Measurements from ENCODE around the gene GADD45GIP1. TPM values are rescaled to one million over a fixed set of nuclear protein-coding genes. Genes with fewer than 3 reads are reported as not detected.

Gene GADD45GIP1
- polyA plus RNA-seq, 3 donors, result 36.2 to 54.7 (median 42.6) TPM

DNA sequence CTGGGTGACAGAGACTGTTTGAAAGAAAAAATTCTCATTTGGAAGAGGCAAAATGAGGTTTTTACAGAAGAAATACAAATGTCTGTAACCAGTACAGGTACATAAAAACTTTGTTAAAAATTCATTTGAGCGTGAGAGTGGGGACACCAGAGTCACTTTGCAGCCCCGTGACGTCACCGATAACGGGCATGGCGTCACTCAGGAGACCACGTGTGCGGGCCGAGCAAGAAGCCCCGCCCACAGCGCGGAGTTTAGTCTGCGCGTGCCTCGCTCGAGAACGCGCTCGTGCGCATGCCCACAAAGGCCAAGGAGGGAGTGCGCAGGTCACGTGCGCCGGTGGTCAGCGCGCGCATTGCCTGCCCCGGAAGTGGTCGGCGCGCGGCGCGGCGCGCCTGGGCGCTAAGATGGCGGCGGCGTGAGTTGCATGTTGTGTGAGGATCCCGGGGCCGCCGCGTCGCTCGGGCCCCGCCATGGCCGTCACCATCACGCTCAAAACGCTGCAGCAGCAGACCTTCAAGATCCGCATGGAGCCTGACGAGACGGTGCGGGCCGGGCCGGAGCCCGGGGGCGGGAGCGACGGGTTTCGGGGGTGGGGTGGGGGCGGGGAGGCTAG is 11.4 kb downstream of the GADD45GIP1 start, which contains the start of gene RAD23A:
Gene RAD23A (plus strand): TSS at position 384 of the 613 bp plus-strand sequence. CDS start 87 bp downstream, at position 471.
- DNase-seq, result peak; percentile 97

GRCh38 chr19:12944104-12944674 is 12.8 kb downstream of the GADD45GIP1 start:
- DNase-seq, result no peak

GRCh38 chr19:12943437-12944044 is 13.5 kb downstream of the GADD45GIP1 start:
- DNase-seq, result no peak

DNA sequence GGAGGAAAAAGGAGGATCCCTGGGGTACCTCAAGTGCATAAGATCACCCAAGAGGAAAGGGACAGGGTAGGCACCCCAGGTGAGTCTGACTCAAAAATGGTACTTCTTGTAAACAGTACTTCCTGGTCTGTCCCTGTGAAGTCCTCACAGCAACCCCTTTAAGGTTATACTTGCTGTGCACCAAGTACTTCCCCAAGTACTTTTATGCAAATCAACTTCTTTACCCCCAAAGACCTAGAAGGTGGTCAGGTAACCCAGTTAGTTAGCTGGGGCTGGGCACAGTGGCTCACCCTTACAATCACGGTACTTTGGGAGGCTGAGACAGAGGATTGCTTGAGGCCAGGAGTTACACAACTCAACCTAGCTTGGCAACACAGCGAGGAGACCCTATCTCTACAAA is 16.1 kb downstream of the GADD45GIP1 start:
- no peak for DNase-seq

- DNase-seq, result no peak
Observed at GRCh38 chr19:12939975-12940423, 17.0 kb downstream of the GADD45GIP1 start.

- DNase-seq, result no peak
Observed at GRCh38 chr19:12938779-12939601, 18.0 kb downstream of the GADD45GIP1 start.

GRCh38 chr19:12937927-12938778 is 18.9 kb downstream of the GADD45GIP1 start, which contains the start of gene CALR:
Gene CALR (plus strand): TSS chr19:12938609. CDS start chr19:12938680, 71 bp downstream.
- DNase-seq, result peak; percentile 100

DNA sequence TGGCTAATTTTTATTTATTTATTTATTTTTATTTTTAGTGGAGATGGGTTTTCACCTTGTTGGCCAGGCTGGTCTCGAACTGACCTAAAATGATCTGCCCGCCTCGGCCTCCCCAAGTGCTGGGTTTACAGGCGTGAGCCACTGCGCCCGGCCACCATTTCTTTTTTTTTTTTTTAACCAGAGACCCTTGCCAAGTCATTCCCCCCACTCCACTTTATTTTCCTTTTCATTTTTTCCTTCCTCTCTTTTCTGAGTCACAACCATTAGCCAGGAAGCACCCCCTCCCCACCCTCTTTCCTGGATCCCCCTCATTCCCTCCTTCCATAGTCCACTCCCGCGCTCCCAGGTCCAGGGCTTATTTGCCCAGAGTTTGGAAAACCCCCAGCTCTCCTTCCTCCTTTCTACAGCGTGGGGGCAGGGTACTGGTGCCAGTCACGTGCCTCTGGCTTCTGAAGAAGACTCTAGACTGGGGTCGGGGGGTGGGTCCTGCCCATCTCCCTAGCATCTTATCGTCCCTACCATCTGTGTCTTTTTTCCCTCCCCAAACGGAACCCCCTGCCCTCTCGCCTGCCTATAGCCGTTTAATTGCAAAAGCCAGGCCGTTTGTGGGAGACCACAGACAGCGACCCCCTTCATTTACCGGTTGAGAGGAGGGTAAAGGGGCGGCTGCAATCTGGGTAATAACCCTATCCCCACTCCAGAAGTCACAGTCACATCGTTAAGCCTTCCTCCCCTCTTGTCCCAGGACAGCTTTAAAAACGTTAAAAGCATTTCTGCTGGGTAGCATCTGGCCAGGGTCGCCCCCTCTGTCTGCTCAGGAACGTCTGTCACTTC is 19.7 kb downstream of the GADD45GIP1 start:
- no peak for DNase-seq

DNA sequence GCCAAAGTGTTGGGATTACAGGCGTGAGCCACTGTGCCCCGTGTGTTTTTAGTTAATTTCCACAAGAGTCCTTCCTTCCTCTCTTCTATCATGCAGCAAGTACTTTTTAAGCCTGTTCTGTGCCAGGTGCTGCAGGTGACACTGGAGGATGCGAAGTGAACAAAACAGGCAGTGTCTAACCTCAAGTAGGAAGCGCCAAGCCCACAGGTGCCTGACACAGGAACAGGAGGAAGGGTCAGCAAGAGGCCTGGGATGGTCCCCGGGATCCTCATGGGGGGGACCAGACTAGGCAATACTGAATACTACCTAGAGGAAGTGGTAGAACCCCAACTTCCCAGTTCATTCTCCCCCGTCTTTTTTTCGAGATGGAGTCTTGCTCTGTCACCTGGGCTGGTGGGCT is 20.4 kb downstream of the GADD45GIP1 start:
- DNase-seq, result no peak

DNA sequence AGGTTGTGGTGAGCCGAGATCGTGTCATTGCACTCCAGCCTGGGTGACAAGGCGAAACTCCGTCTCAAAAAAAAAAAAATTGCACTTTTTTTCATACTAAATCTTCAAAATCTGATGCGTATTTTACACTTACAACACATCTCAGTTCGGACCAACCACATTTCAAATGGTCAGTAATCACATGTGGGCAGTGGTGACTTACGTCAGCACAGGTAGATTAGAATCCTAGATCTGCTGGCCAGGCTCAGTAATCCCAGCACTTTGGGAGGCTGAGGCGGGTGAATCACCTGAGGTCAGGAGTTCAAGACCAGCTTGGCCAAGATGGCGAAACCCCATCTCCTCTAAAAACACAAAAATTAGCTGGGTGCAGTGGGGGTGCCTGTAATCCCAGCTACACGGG is 22.0 kb downstream of the GADD45GIP1 start:
- no peak for DNase-seq

DNA sequence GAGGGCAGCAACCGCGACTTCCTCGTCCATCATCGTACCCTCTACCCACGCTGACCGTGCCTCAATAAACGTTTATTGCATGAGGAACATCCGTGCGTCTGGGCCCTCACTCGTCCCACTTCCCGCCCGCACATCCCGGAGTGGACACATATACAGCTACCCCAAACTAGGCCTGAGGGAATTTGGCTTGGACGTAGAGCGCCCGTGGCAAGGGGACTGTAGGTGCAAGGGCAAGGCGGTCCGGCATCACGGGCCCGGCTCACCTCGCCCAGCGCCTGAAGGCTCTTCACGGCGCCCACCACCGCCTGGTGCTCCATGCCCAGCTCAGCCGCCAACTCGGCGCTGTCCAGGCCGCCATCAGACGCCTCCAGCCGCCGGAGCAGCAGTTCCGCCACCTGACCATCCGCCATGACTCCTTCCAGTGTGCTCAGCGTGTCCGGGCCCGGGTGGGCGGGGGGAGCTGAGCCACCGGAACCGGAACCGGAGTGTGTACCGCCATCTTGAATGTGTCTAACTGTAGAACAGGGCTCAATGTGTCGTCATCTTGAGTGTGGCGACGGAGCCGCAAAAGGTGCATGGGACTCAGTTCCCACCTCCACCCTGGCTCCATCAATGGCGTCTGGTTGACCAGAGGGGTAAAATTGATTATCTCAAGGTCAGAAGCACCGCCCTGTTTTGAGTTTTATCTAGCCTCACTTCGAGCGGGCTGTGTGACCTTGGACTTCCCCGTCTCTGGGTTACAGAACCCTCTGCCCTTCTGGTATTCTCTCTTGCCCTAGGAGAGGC is 23.5 kb downstream of the GADD45GIP1 start, which contains the start of gene FARSA:
Gene FARSA (minus strand): TSS at position 425 of the 786 bp plus-strand sequence. CDS start 15 bp downstream, at position 410.
- peak; percentile 91 for DNase-seq

- DNase-seq, result no peak
Observed at GRCh38 chr19:12932392-12933286, 24.4 kb downstream of the GADD45GIP1 start.

GRCh38 chr19:12930002-12930645 is 26.9 kb downstream of the GADD45GIP1 start:
- DNase-seq, result no peak

DNA sequence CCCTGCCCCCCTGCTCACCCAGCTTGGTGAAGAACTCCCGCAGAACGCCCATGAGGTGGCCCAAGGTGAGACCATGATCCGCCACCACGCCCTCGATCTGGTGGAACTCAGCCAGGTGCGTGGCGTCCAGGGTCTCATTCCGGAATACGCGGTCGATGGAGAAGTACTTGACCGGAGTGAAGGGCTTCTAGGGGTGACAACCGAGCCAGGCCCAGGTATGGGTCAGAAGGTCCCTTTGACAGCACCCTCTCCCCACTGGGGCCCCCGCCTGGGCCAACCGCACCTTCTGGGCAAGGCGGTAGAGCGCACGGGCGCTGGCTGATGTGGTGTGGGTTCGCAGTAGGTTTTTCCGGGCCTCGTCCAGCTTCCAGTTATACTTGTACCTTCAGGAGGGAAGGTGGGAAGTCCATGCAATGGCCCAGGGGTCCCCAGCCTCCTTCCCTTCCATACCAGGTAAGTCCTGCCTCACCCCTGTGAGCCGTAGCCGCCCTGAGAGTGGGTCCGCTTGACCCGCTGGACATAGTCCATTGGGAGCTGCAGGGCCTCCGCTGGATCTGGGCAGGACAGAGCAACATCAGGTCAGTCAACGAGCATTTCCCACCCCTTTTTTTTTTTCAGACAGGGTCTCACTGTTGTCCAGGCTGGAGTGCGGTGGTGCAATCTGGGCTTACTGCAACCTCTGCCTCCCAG is 32.3 kb downstream of the GADD45GIP1 start:
- no peak for DNase-seq

DNA sequence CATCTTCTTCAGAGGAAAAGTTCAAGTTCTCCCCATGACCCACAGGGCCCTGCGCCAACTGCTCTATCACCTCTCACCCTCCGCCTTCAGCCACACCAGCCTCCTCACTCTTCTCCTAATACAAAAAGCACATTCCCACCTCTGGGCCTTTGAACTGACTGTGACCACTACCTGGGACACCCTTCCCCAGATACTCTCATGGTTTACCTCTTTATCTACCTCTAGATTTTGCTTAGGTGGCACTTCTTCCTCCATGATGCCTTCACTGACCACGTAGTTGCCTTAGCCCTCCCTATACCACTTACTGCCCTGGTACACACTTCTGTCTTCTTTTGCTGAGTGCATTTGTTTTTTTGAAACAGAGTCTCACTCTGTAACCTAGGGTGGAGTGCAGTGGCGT is 34.1 kb downstream of the GADD45GIP1 start:
- DNase-seq, result no peak

DNA sequence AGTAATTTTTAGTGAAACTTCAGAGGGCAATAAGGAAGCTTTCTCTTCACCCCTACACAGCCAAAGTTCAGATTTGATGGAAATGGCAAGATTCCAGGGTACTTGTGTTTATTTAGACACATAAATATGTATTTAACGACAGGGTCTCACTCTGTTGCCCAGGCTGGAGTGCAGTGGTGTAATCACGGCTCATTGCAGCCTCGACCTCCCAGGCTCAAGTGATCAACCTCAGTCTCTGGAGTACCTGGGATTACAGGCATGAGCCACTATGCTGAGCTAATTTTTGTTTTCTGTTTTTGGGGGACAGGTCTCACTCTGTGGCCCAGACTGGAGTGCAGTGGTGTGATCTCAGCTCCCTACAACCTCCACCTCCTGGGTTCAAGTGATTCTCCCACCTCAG is 36.0 kb downstream of the GADD45GIP1 start:
- DNase-seq, result no peak

- no peak for DNase-seq
Observed at GRCh38 chr19:12918253-12918652, 38.8 kb downstream of the GADD45GIP1 start.

All from renal pelvis (tissue), 4 donors.